Measurements from ENCODE around the gene SLC10A7. TPM values are rescaled to one million over a fixed set of nuclear protein-coding genes. Genes with fewer than 3 reads are reported as not detected.

Gene SLC10A7
- total and polyA plus RNA-seq, 4 donors = 3.7 to 18.7 (median 7.6) TPM

GRCh38 chr4:146442801-146443200 is 78.9 kb downstream of the SLC10A7 start:
- no peak for DNase-seq (ENCODE audit: low spot score)
- H3K27me3 ChIP-seq (ENCODE audit: control insufficient read depth in 4 of 4, insufficient read depth in 4 of 4, low read length in 3 of 4) = no peaks in the 10 kb centered on the region
- no peak overlapping the region for H3K9ac ChIP-seq (ENCODE audit: low read depth in 1 of 2, low read length in 2 of 2)
- H3K4me3 ChIP-seq (ENCODE audit: low read depth in 1 of 3, low read length in 3 of 3) = no peak overlapping the region
- H3K27ac ChIP-seq (ENCODE audit: low read depth in 1 of 2, low read length in 2 of 2) = no peak overlapping the region
- no peaks in the 10 kb centered on the region for H3K9me3 ChIP-seq (ENCODE audit: control insufficient read depth in 4 of 4, low read length in 3 of 4)
- TF ChIP-seq RAD21 (IDR thresholded peaks at IDR 0.05) = no peak
- WGBS = 92% methylated on average over 1 of the region's 1 CpG
- H3K36me3 ChIP-seq (ENCODE audit: control insufficient read depth in 4 of 4, insufficient read depth in 3 of 4, low read depth in 1 of 4, low read length in 3 of 4) = no peaks in the 10 kb centered on the region
- peaks cover 0 to 7% (median 0%) of the 10 kb centered on the region in 4 donors for H3K4me1 ChIP-seq (ENCODE audit: control insufficient read depth in 4 of 4, insufficient read depth in 4 of 4, low read length in 3 of 4)

DNA sequence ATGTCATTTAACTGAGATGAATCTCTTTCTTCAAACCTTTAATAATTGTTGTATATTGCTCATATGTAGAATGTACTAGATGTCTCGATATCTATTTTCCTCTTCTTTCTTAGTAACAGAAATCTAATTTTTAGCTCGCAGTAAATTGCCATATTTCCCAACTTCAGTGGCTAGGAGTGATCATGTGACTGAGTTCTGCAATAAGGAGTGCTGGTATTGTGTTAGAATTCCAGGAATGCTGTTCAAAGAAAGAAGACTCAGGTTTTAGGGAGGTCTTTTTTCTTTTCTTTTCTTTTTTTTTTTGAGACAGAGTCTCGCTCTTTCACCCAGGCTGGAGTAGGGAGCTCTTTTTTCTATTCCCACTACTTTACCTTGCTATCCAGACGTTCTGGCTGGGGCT is 81.7 kb downstream of the SLC10A7 start:
- TF ChIP-seq YY1 (IDR thresholded peaks at IDR 0.05) = no peak
- no peak for TF ChIP-seq FOXA2 (IDR thresholded peaks at IDR 0.05)
- no peak for TF ChIP-seq ATF3 (IDR thresholded peaks at IDR 0.05)
- TF ChIP-seq GABPA (IDR thresholded peaks at IDR 0.05 in 1 of 2, conservative IDR thresholded peaks at IDR 0.05 in 1 of 2) = no peak
- TF ChIP-seq RXRA (IDR thresholded peaks at IDR 0.05) = no peak
- no peak for TF ChIP-seq TAF1 (conservative IDR thresholded peaks at IDR 0.05)
- TF ChIP-seq SP1 (IDR thresholded peaks at IDR 0.05) = no peak
- TF ChIP-seq FOXA1 (IDR thresholded peaks at IDR 0.05) = no peak
- no peak for TF ChIP-seq NR2F2 (IDR thresholded peaks at IDR 0.05)
- no peak overlapping the region for H3K27ac ChIP-seq (ENCODE audit: low read depth in 1 of 2, low read length in 2 of 2)
- H3K9ac ChIP-seq (ENCODE audit: low read depth in 1 of 2, low read length in 2 of 2) = no peak overlapping the region
- H3K36me3 ChIP-seq (ENCODE audit: control insufficient read depth in 4 of 4, insufficient read depth in 3 of 4, low read depth in 1 of 4, low read length in 3 of 4) = no peaks in the 10 kb centered on the region
- WGBS = 93% methylated on average over 4 of the region's 4 CpGs
- DNase-seq (ENCODE audit: low spot score) = no peak
- no peaks in the 10 kb centered on the region for H3K27me3 ChIP-seq (ENCODE audit: control insufficient read depth in 4 of 4, insufficient read depth in 4 of 4, low read length in 3 of 4)
- H3K9me3 ChIP-seq (ENCODE audit: control insufficient read depth in 4 of 4, low read length in 3 of 4) = no peaks in the 10 kb centered on the region
- H3K4me1 ChIP-seq (ENCODE audit: control insufficient read depth in 4 of 4, insufficient read depth in 4 of 4, low read length in 3 of 4) = no peaks in the 10 kb centered on the region
- no peak overlapping the region for H3K4me3 ChIP-seq (ENCODE audit: low read depth in 1 of 3, low read length in 3 of 3)

DNA sequence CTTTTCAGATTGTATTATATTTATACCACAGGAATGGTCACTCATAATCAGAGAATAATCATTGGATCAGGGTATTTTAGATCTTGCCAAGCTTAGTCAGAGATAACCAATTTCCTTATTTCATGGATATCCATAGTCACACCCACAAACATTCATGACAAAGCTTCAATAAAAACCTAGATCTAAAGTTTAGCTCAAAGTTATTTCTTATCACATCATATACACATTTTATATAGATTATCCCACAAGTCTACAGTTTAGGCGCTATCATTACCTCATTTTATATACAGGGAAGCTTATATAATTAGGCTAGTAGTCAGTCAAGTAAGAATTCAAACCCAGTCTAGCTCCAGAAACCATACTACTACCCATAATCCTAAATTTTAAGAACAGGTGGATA is 82.3 kb downstream of the SLC10A7 start:
- no peaks in the 10 kb centered on the region for H3K27me3 ChIP-seq (ENCODE audit: control insufficient read depth in 4 of 4, insufficient read depth in 4 of 4, low read length in 3 of 4)
- no peaks in the 10 kb centered on the region for H3K9me3 ChIP-seq (ENCODE audit: control insufficient read depth in 4 of 4, low read length in 3 of 4)
- no peak overlapping the region for H3K4me3 ChIP-seq (ENCODE audit: low read depth in 1 of 3, low read length in 3 of 3)
- no peaks in the 10 kb centered on the region for H3K36me3 ChIP-seq (ENCODE audit: control insufficient read depth in 4 of 4, insufficient read depth in 3 of 4, low read depth in 1 of 4, low read length in 3 of 4)
- WGBS = 96% methylated on average over 1 of the region's 1 CpG
- no peaks in the 10 kb centered on the region for H3K4me1 ChIP-seq (ENCODE audit: control insufficient read depth in 4 of 4, insufficient read depth in 4 of 4, low read length in 3 of 4)
- no peak for TF ChIP-seq ATF3 (IDR thresholded peaks at IDR 0.05)
- no peak for TF ChIP-seq GABPA (IDR thresholded peaks at IDR 0.05 in 1 of 2, conservative IDR thresholded peaks at IDR 0.05 in 1 of 2)
- no peak for TF ChIP-seq EGR1 (IDR thresholded peaks at IDR 0.05; ENCODE audit: low read depth in 2 of 2)
- TF ChIP-seq CTCF (IDR thresholded peaks at IDR 0.05; ENCODE audit: low read depth, low read length, missing input control) = no peak
- TF ChIP-seq HNF4A (conservative IDR thresholded peaks at IDR 0.05) = no peak
- H3K9ac ChIP-seq (ENCODE audit: low read depth in 1 of 2, low read length in 2 of 2) = no peak overlapping the region
- DNase-seq (ENCODE audit: low spot score) = no peak
- H3K27ac ChIP-seq (ENCODE audit: low read depth in 1 of 2, low read length in 2 of 2) = no peak overlapping the region

DNA sequence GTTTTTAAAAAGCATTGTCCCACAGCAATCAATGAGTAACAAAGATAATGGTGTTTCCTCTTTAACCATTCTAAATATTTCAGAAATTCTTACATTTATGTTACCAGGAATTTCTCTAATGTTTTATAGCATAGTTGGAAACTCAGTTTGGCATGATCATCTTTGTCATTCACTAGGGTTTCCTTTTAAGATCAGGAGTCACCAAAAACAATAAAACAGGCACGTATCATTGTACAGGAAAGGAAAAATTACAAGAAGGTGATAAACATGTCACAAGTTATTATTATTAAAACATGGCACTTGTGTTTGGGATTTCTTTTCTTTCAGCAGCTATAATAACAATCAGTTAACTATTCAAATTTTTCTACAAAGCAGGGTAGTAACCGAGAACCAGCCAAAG is 84.0 kb downstream of the SLC10A7 start:
- TF ChIP-seq NR2F2 (IDR thresholded peaks at IDR 0.05) (no peak), TAF1 (conservative IDR thresholded peaks at IDR 0.05) (no peak), YY1 (IDR thresholded peaks at IDR 0.05) (no peak), RXRA (IDR thresholded peaks at IDR 0.05) (no peak), FOXA1 (IDR thresholded peaks at IDR 0.05) (no peak), EGR1 (IDR thresholded peaks at IDR 0.05; ENCODE audit: low read depth in 2 of 2) (no peak), HNF4A (conservative IDR thresholded peaks at IDR 0.05) (no peak)
- TF ChIP-seq, protein P1, sequence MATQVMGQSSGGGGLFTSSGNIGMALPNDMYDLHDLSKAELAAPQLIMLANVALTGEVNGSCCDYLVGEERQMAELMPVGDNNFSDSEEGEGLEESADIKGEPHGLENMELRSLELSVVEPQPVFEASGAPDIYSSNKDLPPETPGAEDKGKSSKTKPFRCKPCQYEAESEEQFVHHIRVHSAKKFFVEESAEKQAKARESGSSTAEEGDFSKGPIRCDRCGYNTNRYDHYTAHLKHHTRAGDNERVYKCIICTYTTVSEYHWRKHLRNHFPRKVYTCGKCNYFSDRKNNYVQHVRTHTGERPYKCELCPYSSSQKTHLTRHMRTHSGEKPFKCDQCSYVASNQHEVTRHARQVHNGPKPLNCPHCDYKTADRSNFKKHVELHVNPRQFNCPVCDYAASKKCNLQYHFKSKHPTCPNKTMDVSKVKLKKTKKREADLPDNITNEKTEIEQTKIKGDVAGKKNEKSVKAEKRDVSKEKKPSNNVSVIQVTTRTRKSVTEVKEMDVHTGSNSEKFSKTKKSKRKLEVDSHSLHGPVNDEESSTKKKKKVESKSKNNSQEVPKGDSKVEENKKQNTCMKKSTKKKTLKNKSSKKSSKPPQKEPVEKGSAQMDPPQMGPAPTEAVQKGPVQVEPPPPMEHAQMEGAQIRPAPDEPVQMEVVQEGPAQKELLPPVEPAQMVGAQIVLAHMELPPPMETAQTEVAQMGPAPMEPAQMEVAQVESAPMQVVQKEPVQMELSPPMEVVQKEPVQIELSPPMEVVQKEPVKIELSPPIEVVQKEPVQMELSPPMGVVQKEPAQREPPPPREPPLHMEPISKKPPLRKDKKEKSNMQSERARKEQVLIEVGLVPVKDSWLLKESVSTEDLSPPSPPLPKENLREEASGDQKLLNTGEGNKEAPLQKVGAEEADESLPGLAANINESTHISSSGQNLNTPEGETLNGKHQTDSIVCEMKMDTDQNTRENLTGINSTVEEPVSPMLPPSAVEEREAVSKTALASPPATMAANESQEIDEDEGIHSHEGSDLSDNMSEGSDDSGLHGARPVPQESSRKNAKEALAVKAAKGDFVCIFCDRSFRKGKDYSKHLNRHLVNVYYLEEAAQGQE (IDR thresholded peaks at IDR 0.05) = no peak
- Histone ChIP-seq H3K9ac (ENCODE audit: low read depth in 1 of 2, low read length in 2 of 2) (no peak overlapping the region), H3K9me3 (ENCODE audit: control insufficient read depth in 4 of 4, low read length in 3 of 4) (no peaks in the 10 kb centered on the region), H3K27me3 (ENCODE audit: control insufficient read depth in 4 of 4, insufficient read depth in 4 of 4, low read length in 3 of 4) (no peaks in the 10 kb centered on the region), H3K27ac (ENCODE audit: low read depth in 1 of 2, low read length in 2 of 2) (no peak overlapping the region), H3K4me1 (ENCODE audit: control insufficient read depth in 4 of 4, insufficient read depth in 4 of 4, low read length in 3 of 4) (no peaks in the 10 kb centered on the region), H3K4me3 (ENCODE audit: low read depth in 1 of 3, low read length in 3 of 3) (no peak overlapping the region), H3K36me3 (ENCODE audit: control insufficient read depth in 4 of 4, insufficient read depth in 3 of 4, low read depth in 1 of 4, low read length in 3 of 4) (no peaks in the 10 kb centered on the region)
- no peak for DNase-seq (ENCODE audit: low spot score)
- 91% methylated on average over 2 of the region's 2 CpGs for WGBS
